ENCODE results near the gene SUPT20H. TPM values are rescaled to one million over a fixed set of nuclear protein-coding genes. Genes with fewer than 3 reads are reported as not detected.

SUPT20H gene
- polyA plus RNA-seq, 1 donor from 2014 or later: 89.2 TPM

GRCh38 chr13:37100731-37101130 is 41.2 kb upstream of the SUPT20H start:
- Histone ChIP-seq H3K9ac (ENCODE audit: low read length) (no peak overlapping the region), H3K27ac (ENCODE audit: low read length) (no peak overlapping the region)
- TF ChIP-seq REST (IDR thresholded peaks at IDR 0.05; ENCODE audit: borderline replicate concordance) (no peak), EP300 (conservative IDR thresholded peaks at IDR 0.05; ENCODE audit: poor library complexity, severe bottlenecking) (no peak), EZH2 (IDR thresholded peaks at IDR 0.05; ENCODE audit: borderline replicate concordance, insufficient read depth, low read length, poor library complexity, severe bottlenecking) (no peak), CTCF (IDR thresholded peaks at IDR 0.05; ENCODE audit: poor library complexity, severe bottlenecking) (no peak), MXI1 (conservative IDR thresholded peaks at IDR 0.05; ENCODE audit: poor library complexity, severe bottlenecking) (no peak), POLR2AphosphoS5 (IDR thresholded peaks at IDR 0.05) (no peak), TAF1 (IDR thresholded peaks at IDR 0.05; ENCODE audit: low read depth) (no peak), RAD21 (conservative IDR thresholded peaks at IDR 0.05) (no peak), SMC3 (conservative IDR thresholded peaks at IDR 0.05; ENCODE audit: poor library complexity) (no peak)

GRCh38 chr13:37097076-37097475 is 37.6 kb upstream of the SUPT20H start:
- TF ChIP-seq RAD21 (conservative IDR thresholded peaks at IDR 0.05) (no peak), SMC3 (conservative IDR thresholded peaks at IDR 0.05; ENCODE audit: poor library complexity) (no peak), POLR2AphosphoS5 (IDR thresholded peaks at IDR 0.05) (no peak), EP300 (conservative IDR thresholded peaks at IDR 0.05; ENCODE audit: poor library complexity, severe bottlenecking) (no peak), REST (IDR thresholded peaks at IDR 0.05; ENCODE audit: borderline replicate concordance) (no peak), EZH2 (IDR thresholded peaks at IDR 0.05; ENCODE audit: borderline replicate concordance, insufficient read depth, low read length, poor library complexity, severe bottlenecking) (no peak)
- H3K9ac ChIP-seq (ENCODE audit: low read length): no peak overlapping the region

More at GRCh38 chr13:37100731-37101130, 41.2 kb upstream of the SUPT20H start:
- H3K79me2 ChIP-seq (replicated peaks; ENCODE audit: insufficient read depth, low read length): no peaks in the 10 kb centered on the region
- no peaks in the 10 kb centered on the region for H3F3A ChIP-seq (ENCODE audit: insufficient read depth, low read length, poor library complexity, severe bottlenecking)
- no peaks in the 10 kb centered on the region for H3K9me2 ChIP-seq (ENCODE audit: insufficient read depth, low read length)
- no peaks in the 10 kb centered on the region for H3K36me3 ChIP-seq (ENCODE audit: insufficient read depth, low read length)
- H3K27me3 ChIP-seq (ENCODE audit: insufficient read depth, low read depth, low read length): no peaks in the 10 kb centered on the region
- no peaks in the 10 kb centered on the region for H3K9me3 ChIP-seq (ENCODE audit: low read length)
- no peak overlapping the region for H3K4me3 ChIP-seq (ENCODE audit: low read length)
- H3K4me2 ChIP-seq (ENCODE audit: low read length): no peak overlapping the region
- no peaks in the 10 kb centered on the region for H4K20me1 ChIP-seq (ENCODE audit: insufficient read depth)
- no peak overlapping the region for H2AFZ ChIP-seq (ENCODE audit: low read depth, low read length)

More at GRCh38 chr13:37097076-37097475, 37.6 kb upstream of the SUPT20H start:
- no peaks in the 10 kb centered on the region for H3K27me3 ChIP-seq (ENCODE audit: insufficient read depth, low read depth, low read length)
- no peaks in the 10 kb centered on the region for H3K9me3 ChIP-seq (ENCODE audit: low read length)
- H3F3A ChIP-seq (ENCODE audit: insufficient read depth, low read length, poor library complexity, severe bottlenecking): no peaks in the 10 kb centered on the region
- no peaks in the 10 kb centered on the region for H4K20me1 ChIP-seq (ENCODE audit: insufficient read depth)
- no peaks in the 10 kb centered on the region for H3K79me2 ChIP-seq (replicated peaks; ENCODE audit: insufficient read depth, low read length)
- no peaks in the 10 kb centered on the region for H3K9me2 ChIP-seq (ENCODE audit: insufficient read depth, low read length)
- H2AFZ ChIP-seq (ENCODE audit: low read depth, low read length): no peak overlapping the region
- H3K4me3 ChIP-seq (ENCODE audit: low read length): no peak overlapping the region
- H3K27ac ChIP-seq (ENCODE audit: low read length): no peak overlapping the region
- H3K36me3 ChIP-seq (ENCODE audit: insufficient read depth, low read length): no peaks in the 10 kb centered on the region
- H3K4me2 ChIP-seq (ENCODE audit: low read length): no peak overlapping the region

All from neural cell (in vitro differentiated cells).